HEK293 (cell line): ENCODE measurements around the gene SRRM1.

Source experiments
- ZNF48 ChIP-seq: fragments of 450-650 bp; formaldehyde crosslinking; IDR thresholded peaks from 2 replicates; pipeline ENCODE4 v1.5.1; 2016; ENCODE audit warnings: missing biosample characterization, missing genetic modification characterization
- ZSCAN30 ChIP-seq: fragments of 450-650 bp; IDR thresholded peaks from 2 replicates; pipeline ENCODE4 v1.5.1; 2018; ENCODE audit warnings: missing biosample characterization, mild to moderate bottlenecking, missing genetic modification characterization, moderate library complexity
- TF ChIP-seq, protein P1 (sequence below): fragments of 450-650 bp; formaldehyde crosslinking; IDR thresholded peaks from 2 replicates; pipeline ENCODE4 v1.5.1; 2016; ENCODE audit warnings: missing biosample characterization, missing genetic modification characterization
- TF ChIP-seq, protein P2 (sequence below): fragments of 450-650 bp; formaldehyde crosslinking; IDR thresholded peaks from 2 replicates; pipeline ENCODE4 v1.5.1; 2016; ENCODE audit warnings: missing biosample characterization, missing genetic modification characterization

GRCh38 chr1:24695202-24695974 is 52.3 kb downstream of the SRRM1 start:
- TF ChIP-seq ZSCAN30 (tag by site-specific recombination) (no peak), ZNF48 (no peak)
- TF ChIP-seq, protein P1, sequence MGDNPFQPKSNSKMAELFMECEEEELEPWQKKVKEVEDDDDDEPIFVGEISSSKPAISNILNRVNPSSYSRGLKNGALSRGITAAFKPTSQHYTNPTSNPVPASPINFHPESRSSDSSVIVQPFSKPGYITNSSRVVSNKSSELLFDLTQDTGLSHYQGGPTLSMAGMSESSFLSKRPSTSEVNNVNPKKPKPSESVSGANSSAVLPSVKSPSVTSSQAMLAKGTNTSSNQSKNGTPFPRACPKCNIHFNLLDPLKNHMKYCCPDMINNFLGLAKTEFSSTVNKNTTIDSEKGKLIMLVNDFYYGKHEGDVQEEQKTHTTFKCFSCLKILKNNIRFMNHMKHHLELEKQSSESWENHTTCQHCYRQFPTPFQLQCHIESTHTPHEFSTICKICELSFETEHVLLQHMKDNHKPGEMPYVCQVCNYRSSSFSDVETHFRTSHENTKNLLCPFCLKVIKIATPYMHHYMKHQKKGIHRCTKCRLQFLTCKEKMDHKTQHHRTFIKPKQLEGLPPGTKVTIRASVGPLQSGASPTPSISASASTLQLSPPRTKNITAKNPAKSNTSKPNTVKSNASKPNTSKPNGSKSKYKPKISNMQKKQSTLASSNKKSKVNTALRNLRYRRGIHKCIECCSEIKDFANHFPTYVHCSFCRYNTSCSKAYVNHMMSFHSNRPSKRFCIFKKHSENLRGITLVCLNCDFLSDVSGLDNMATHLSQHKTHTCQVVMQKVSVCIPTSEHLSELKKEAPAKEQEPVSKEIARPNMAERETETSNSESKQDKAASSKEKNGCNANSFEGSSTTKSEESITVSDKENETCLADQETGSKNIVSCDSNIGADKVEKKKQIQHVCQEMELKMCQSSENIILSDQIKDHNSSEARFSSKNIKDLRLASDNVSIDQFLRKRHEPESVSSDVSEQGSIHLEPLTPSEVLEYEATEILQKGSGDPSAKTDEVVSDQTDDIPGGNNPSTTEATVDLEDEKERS, result no peak
- TF ChIP-seq, protein P2, sequence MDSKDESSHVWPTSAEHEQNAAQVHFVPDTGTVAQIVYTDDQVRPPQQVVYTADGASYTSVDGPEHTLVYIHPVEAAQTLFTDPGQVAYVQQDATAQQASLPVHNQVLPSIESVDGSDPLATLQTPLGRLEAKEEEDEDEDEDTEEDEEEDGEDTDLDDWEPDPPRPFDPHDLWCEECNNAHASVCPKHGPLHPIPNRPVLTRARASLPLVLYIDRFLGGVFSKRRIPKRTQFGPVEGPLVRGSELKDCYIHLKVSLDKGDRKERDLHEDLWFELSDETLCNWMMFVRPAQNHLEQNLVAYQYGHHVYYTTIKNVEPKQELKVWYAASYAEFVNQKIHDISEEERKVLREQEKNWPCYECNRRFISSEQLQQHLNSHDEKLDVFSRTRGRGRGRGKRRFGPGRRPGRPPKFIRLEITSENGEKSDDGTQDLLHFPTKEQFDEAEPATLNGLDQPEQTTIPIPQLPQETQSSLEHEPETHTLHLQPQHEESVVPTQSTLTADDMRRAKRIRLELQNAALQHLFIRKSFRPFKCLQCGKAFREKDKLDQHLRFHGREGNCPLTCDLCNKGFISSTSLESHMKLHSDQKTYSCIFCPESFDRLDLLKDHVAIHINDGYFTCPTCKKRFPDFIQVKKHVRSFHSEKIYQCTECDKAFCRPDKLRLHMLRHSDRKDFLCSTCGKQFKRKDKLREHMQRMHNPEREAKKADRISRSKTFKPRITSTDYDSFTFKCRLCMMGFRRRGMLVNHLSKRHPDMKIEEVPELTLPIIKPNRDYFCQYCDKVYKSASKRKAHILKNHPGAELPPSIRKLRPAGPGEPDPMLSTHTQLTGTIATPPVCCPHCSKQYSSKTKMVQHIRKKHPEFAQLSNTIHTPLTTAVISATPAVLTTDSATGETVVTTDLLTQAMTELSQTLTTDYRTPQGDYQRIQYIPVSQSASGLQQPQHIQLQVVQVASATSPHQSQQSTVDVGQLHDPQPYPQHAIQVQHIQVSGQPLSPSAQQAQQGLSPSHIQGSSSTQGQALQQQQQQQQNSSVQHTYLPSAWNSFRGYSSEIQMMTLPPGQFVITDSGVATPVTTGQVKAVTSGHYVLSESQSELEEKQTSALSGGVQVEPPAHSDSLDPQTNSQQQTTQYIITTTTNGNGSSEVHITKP (tag by site-specific recombination), result no peak
